Stimulated activated CD4-positive, alpha-beta T cell treated with anti-CD3 and anti-CD28 coated beads, Interleukin-4, amount 100 ng/mL, for 24 hours (primary cell): ENCODE measurements around the gene HIP1R.

Experiments used
- DNase-seq: peaks from one replicate; pipeline ENCODE4 v3.0.0-alpha.2; 2020

HIP1R gene

DNA sequence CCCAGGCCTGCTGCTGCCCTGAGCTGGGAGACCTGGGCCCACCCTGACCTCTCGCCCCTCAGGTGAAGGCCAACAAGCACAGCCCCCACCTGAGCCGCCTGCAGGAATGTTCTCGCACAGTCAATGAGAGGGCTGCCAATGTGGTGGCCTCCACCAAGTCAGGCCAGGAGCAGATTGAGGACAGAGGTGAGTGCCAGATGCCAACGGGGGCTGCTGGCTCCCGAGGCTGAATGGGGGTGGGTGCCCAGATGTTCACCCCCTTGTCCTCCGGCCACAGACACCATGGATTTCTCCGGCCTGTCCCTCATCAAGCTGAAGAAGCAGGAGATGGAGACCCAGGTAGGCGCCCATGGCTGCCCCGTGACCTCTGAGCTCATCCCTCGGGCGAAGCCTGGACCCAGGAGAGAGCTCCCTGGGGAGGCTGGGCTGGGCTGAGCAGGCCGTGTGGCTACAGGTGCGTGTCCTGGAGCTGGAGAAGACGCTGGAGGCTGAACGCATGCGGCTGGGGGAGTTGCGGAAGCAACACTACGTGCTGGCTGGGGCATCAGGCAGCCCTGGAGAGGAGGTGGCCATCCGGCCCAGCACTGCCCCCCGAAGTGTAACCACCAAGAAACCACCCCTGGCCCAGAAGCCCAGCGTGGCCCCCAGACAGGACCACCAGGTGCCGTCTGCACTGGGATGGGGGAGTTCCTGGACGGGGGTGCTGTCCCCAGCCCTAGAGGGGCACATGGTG lies 25.8 kb downstream of the HIP1R start:
- DNase-seq = no peak

GRCh38 chr12:122861587-122861970 lies 26.3 kb downstream of the HIP1R start:
- DNase-seq = no peak

DNA sequence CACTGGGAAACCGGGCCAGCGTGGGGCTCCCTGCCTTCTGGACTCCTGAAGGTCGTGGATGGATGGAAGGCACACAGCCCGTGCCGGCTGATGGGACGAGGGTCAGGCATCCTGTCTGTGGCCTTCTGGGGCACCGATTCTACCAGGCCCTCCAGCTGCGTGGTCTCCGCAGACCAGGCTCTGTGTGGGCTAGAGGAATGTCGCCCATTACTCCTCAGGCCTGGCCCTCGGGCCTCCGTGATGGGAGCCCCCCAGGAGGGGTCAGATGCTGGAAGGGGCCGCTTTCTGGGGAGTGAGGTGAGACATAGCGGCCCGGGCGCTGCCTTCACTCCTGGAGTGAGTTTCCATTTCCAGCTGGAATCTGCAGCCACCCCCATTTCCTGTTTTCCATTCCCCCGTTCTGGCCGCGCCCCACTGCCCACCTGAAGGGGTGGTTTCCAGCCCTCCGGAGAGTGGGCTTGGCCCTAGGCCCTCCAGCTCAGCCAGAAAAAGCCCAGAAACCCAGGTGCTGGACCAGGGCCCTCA lies 26.9 kb downstream of the HIP1R start:
- no peak for DNase-seq

DNA sequence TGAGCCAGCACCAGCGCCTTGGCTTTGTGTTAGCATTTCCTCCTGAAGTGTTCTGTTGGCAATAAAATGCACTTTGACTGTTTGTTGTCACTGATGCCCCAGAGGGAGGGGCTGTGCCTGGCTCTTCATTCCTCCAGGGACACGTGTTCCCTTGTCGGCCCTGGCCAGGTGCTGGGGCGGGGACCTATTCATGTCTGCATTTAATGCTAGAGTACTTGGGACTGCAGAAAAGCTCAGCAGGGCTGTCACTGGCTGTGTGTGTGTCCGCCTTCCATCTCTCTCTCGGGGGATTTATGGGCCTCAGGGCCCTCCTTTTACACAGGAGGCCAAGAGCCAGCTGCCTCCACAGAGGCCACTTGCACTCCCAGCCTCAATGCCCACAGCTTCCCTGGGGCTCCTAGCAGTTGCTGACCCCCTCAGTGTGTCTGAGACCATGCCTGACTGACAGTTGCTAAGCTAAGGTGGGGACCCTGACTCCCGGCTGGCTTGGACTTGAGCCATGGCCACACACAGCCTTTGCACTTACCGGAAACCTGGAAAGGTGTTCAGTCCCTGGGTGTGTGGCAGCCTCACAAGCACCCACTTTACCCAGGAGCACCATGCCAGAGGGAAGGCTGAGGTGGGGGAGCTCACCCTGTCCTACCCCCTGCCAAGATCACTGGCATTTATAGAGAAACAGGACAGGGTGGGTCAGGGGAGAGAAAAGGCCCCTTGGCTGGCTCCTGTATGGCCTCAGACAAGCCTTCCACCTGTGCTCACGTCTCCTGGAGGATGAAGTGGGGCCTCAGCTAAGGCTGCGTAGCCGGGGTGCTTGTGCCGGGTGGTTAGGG lies 27.8 kb downstream of the HIP1R start:
- no peak for DNase-seq

DNA sequence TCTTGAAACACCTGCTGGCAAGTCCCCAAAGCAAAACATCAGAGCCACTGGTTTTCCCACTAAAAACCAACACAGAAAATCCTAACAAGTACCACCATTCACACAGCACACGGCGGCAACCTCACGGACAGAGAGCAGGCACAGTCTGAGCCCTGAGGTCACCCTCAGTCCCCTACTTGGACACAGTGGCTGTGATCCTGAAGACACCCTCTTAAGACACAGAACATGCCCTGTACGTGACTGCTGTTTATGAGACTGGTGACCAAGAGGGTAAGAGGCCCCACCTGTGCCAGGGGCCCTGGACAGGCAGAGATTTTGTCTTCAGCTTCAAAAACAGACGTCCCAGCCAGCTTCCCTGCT lies 29.6 kb downstream of the HIP1R start:
- DNase-seq = no peak

GRCh38 chr12:122865268-122866231 lies 30.3 kb downstream of the HIP1R start:
- DNase-seq = no peak

- DNase-seq = no peak
Measured at GRCh38 chr12:122866379-122866778, 31.1 kb downstream of the HIP1R start.

DNA sequence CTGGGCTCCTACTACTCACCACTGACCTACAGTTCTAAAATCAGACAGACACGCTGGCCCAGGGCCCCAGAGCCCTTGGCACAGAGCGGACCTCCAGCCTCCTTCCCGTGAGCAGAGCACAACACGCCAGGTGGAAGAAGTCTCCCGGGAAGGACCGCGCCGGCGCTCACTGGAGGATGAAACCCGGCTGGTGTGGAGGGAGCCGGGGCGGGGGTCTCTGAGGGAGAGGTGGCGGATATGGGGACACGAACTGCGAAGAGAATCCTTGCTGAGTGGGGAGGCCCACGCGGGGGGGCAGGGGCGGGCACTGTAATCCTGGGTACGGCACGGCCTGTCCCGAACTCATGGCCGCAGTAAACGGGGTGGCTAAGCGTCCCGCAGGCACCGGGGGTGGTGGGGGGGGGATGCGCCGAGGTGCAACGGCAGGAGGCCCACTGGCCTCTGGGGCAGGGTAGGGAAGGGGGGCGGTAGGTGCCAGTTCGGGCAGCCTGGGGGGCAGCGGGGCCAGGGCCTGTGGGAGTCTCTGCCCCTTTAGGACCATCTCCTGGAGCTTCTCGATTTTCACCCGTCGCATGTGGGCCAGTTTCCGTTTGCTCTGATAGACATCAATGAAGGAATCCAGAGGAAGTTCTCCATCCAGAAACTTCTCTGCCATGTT lies 31.8 kb downstream of the HIP1R start:
- no peak for DNase-seq

DNA sequence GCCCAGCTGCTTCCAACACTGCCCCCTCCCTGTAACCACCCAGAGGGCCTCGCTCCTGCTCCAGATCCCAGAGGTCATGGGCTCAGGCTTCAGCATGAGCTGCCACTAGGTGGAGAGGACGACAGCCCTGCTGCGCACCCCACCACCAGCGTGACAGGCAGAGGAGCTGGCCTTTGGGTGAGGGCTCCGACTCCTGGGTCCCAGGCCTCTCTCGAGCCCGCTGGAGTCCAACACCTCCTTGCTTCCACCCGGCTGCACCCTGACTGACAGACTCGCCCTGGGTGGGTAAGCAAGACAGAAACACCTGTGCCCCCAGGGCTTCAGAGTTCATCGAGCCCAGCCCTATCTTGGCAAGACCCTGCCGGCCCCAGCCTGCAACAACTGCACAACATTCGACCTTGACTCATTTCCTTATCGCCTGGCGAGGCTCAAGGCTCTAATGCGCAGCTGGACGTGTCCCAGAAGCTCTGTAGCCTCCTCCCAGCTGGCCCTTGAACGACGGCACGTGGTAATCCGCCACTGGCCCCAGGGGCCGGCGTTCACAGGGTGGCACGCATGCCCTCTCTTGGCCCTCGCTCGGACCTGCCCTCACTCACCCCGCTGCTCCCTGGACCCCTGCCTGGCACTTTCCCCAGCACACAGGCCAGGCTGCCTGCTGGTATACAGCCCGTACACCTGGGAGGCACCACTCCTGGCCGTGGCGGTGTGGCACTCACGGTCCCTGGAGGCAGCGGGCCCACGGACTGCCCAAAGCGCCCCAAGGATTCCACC lies 32.6 kb downstream of the HIP1R start:
- no peak for DNase-seq

DNA sequence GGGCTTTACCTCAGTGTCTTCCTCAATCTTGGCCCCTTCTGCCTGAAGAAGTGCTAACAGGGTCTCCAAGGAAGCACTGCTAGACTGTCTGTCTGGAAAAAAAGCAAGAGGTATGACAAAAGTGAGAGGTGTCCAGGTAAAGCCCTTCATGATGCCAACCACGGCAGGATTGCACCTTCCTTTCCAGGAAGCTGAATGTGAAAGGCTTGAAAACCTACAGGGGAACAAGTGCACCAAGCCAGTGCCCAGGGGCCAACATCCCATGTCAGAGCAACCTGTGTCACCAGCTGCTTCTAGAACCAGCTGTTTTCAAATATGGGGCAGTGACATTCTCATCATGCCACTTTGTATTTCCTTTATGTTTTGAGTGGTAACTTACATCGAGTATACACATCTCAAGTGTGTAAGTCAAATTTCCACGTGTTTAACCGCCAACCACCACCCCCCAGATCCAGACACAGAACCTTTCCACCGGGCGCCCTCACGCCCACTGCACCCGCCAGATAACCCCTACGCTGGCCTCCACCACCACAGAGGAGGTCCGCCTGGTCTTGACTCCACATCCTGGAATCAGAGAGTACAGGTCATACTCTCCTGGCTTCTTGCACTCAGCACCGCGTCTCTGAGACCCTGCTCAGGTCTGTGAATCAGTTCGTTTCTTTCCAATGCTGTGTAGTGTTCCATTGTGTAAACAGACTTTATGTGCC lies 33.4 kb downstream of the HIP1R start:
- DNase-seq = no peak

DNA sequence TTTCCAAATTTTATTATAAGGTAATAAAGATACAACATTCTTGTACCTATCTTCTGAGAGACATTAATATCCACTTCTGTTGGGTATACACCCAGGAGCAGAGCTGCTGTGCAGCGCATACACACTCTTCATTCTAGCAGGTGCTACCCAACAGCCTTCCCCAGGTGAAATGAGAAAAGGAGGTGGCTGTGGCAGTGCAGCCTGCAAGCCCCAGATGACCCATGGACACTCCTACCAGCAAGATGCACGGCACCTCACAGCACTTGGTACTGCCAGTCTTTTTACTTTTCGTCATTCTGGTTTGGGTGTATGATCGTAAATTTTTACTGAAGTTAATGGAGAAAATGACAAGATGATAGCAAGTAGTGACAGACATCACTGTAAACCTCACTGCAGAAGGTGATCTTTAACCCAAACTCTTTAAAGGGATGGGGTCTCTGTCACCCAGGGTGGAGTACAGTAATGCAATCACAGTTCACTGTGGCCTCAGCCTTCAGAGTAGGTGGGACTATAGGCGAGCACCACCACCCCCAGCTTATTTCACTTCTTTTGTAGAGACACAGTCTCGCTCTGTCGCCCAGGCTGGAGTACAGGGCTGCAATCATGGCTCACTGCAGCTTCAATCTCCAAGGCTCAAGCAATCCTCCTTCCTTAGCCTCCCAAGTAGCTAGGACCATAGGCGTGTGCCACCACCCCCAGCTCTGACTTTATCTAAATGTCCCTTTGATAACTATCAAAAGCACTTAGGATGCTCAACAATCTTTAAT lies 34.1 kb downstream of the HIP1R start:
- no peak for DNase-seq

DNA sequence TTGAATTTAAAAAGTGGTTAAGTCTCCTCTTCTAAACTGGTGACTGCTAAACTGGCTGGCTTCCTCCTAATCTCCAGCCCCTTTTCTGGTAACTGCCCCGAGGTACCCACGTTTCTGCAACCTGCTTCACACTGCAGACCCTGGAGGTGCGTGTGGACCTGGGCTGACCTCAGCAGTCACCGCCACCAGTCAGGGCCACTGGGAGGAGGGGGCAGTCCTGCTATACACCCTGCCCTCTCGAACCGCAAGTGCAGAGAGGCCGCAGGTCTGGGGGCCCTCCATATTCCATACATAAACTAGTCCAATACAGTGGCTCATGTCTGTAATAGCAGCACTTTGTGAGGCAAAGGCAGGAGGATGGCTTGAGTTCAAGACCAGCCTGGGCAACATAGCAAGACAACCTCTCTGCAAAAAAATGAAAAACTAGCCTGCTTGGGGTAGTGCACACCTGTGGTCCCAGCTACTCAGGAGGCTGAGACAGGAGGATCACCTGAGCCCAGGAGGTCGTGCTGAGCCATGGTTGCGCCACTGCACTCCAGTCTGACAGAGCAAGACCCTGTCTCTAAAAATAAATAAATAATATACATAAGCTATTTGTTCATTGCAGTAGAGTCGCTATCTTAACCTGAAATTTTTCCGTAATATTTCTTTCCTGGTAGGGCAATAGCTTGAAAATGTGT lies 35.0 kb downstream of the HIP1R start:
- no peak for DNase-seq

DNA sequence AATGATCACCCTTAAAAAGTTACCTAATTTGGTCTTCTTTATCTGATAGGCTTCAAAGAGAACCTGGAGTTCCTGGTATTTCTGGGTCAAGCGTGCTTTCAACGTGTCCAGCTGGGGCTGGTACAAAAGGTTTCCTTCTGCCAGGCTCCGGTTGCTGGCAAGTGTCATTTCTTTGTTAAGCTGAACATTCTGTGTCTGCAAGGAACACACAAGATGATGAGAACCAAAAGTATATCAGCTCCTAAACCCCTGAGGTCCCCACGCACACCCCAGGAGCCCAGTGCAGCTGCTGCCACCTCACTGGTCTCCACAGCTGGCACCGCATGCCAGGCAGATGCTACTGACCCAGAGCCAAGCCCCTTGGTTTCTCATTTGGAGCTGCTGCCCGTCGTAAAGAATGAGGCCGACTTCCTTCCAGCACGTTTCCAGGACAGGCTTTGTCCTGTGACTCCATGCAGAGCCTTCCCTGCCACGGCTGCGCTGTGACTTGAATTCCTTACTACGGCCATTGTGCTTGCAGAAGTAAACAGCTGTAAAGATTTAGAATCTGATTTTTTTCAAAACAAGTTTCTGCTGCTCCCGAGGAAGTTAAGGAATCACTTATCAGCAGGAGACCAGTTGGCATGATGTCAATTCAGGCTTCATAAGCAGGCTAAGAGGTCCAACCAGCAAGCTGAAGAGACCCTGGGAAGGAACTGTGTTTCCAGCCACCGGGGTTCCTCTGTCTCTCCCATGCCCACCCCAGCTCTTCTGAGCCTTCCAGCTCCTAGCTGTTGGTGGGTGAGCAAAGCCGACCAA lies 35.8 kb downstream of the HIP1R start:
- no peak for DNase-seq

DNA sequence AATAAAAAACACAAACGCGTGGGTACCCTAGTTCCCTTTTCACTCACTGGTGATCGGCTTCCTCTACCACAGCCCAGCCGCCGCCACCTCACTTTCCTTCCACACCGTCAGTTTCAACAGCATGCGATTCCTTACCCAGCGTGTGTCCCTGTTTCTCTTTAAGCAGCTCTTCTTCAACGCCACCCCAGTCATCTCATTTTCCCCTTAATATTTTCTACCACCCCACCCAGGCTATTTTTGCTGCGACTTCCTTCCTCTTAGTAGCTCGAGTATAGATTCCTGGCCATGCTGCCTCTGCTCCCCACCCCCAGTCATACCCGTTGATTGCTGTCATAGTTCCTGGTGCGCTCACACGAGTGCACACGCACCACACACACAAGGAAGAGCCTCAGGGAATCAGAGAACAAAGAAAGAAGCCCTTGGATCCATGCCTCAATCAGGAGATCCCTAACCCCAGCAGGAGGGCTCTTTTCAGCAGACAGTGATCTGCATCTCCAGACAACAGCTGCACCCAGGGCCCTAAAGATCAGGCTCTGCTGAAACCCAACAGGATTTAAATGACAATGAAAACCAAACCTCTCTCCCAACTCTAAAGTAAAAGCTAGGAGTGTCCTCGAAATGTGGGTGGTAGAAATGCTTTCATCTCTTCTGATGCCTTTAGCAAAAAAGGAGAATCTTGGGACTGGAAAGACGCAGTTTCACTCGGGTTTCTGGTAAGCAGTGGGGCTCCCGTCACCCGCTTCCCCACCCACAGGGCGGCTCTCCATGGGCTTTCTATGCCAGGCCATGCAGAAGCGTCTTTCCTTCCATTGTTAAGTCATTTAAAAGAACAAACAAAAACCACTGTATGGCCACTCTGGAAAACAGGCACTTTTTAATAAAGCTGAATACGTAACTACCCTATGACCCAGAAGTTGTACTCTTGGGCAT lies 36.9 kb downstream of the HIP1R start:
- peak; percentile 77 for DNase-seq

GRCh38 chr12:122872815-122873361 lies 37.6 kb downstream of the HIP1R start:
- DNase-seq = no peak

DNA sequence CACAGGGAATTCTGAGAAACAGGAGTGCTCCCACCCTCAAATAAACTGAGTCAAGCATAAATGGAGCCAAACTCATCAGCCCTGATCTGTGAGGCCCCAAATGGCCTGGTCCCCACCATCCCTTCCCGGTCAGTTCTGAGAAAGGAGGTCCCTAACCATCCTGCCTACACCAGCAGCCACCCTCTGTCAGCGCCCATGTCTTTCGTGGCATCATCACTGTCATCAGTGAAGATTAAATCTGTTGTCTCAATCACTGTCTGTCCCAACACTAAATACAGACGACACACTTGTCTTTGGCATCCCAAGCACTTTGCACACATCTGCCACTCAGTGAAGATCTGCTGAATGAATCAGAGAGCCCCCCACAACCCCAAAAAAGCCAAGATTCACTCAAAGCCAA lies 38.3 kb downstream of the HIP1R start:
- DNase-seq = no peak

DNA sequence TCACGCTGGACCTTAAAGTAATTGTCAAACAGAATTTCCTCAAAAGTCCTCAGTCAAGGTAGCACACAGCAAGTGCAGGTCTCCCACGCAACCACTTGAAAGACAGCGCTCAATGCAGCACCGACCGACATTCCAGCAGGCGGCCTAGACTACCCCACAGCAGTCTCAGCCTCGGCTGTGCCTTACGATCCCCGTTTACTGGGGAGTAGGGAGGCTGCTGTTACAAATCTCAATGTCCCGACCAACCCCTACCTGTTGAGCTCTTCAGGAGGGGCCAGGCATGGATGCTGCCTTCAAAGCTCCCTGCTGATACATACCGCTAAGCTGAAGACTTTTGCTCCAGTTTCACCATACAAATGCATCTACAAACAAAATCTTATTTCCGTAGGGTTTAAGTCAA lies 38.8 kb downstream of the HIP1R start:
- DNase-seq = peak; percentile 56
